Liver (tissue), 9 donors: ENCODE data around the gene IL18BP. TPM values are rescaled to one million over a fixed set of nuclear protein-coding genes. Genes with fewer than 3 reads are reported as not detected.

Experiments used
- DNase-seq: peaks from one replicate; pipeline ENCODE4 v3.0.0-alpha.2; 2017; ENCODE audit warnings: low spot score
- H3K27ac ChIP-seq, 2 donors: one replicate each; pipeline ENCODE4 v1.7.0; 2013; ENCODE audit warnings: inconsistent platforms in 2 of 2, low read length in 2 of 2, control low read depth in 1 of 2, low read depth in 1 of 2, mild to moderate bottlenecking in 1 of 2
- H3K27me3 ChIP-seq, 4 donors: one replicate each; pipeline versions ENCODE4 v1.6.1 to v1.7.0; 2013; ENCODE audit warnings: low read length in 3 of 4, inconsistent platforms in 1 of 4, mild to moderate bottlenecking in 1 of 4, moderate library complexity in 1 of 4; ENCODE audit not compliant: control insufficient read depth in 4 of 4, insufficient read depth in 4 of 4
- H3K36me3 ChIP-seq, 4 donors: one replicate each; pipeline versions ENCODE4 v1.6.1 to v1.7.0; 2013; ENCODE audit warnings: low read length in 3 of 4, mild to moderate bottlenecking in 3 of 4, low read depth in 1 of 4, moderate library complexity in 1 of 4; ENCODE audit not compliant: control insufficient read depth in 4 of 4, insufficient read depth in 3 of 4
- H3K4me1 ChIP-seq, 4 donors: one replicate each; pipeline versions ENCODE4 v1.6.1 to v1.7.0; 2013; ENCODE audit warnings: low read length in 3 of 4, mild to moderate bottlenecking in 3 of 4, moderate library complexity in 1 of 4; ENCODE audit not compliant: control insufficient read depth in 4 of 4, insufficient read depth in 4 of 4
- H3K4me3 ChIP-seq, 3 donors: one replicate each; pipeline versions ENCODE4 v1.6.1 to v1.7.0; 2013; ENCODE audit warnings: low read length in 3 of 3, control low read depth in 1 of 3, low read depth in 1 of 3, mild to moderate bottlenecking in 1 of 3
- H3K9ac ChIP-seq, 2 donors: one replicate each; pipeline ENCODE4 v1.7.0; 2013; ENCODE audit warnings: low read length in 2 of 2, mild to moderate bottlenecking in 2 of 2, moderate library complexity in 2 of 2, control low read depth in 1 of 2, low read depth in 1 of 2
- H3K9me3 ChIP-seq, 4 donors: one replicate each; pipeline versions ENCODE4 v1.6.1 to v1.7.0; 2013; ENCODE audit warnings: low read length in 3 of 4; ENCODE audit not compliant: control insufficient read depth in 4 of 4
- ATF3 ChIP-seq: IDR thresholded peaks from 2 replicates; pipeline ENCODE4 v1.6.1; 2016; ENCODE audit warnings: antibody characterized with exemption
- CTCF ChIP-seq: fragments of 150-350 bp; IDR thresholded peaks from 2 replicates; pipeline ENCODE4 v1.5.1; 2017; ENCODE audit warnings: improper control_type of control experiment, low read depth, low read length; ENCODE audit not compliant: missing input control
- EGR1 ChIP-seq, 2 donors: IDR thresholded peaks; 2 replicates each; pipeline ENCODE4 v1.6.1; 2016 to 2018; ENCODE audit warnings: antibody characterized with exemption in 2 of 2, low read depth in 2 of 2
- FOXA1 ChIP-seq: IDR thresholded peaks from 2 replicates; pipeline ENCODE4 v1.6.1; 2016; ENCODE audit warnings: antibody characterized with exemption
- FOXA2 ChIP-seq: IDR thresholded peaks from 2 replicates; pipeline ENCODE4 v1.6.1; 2016; ENCODE audit warnings: antibody characterized with exemption
- HNF4A ChIP-seq, 2 donors: conservative IDR thresholded peaks; 2 replicates each; pipeline ENCODE4 v1.6.1; 2016; ENCODE audit warnings: antibody characterized with exemption in 2 of 2, mild to moderate bottlenecking in 2 of 2
- HNF4G ChIP-seq: IDR thresholded peaks from 2 replicates; pipeline ENCODE4 v1.6.1; 2016; ENCODE audit warnings: antibody characterized with exemption
- JUND ChIP-seq, 2 donors: IDR thresholded peaks; 2 replicates each; pipeline ENCODE4 v1.6.1; 2016; ENCODE audit warnings: antibody characterized with exemption in 2 of 2
- NR2F2 ChIP-seq: IDR thresholded peaks from 2 replicates; pipeline ENCODE4 v1.6.1; 2016; ENCODE audit warnings: antibody characterized with exemption
- RXRA ChIP-seq, 2 donors: IDR thresholded peaks; 2 replicates each; pipeline ENCODE4 v1.6.1; 2017 to 2018; ENCODE audit warnings: antibody characterized with exemption in 2 of 2, mild to moderate bottlenecking in 1 of 2
- SP1 ChIP-seq: IDR thresholded peaks from 2 replicates; pipeline ENCODE4 v1.6.1; 2018; ENCODE audit warnings: antibody characterized with exemption, mild to moderate bottlenecking
- TAF1 ChIP-seq: conservative IDR thresholded peaks from 2 replicates; pipeline ENCODE4 v1.6.1; 2016; ENCODE audit warnings: antibody characterized with exemption, mild to moderate bottlenecking
- YY1 ChIP-seq: IDR thresholded peaks from 2 replicates; pipeline ENCODE4 v1.6.1; 2016; ENCODE audit warnings: antibody characterized with exemption, mild to moderate bottlenecking
- ZBTB33 ChIP-seq: IDR thresholded peaks from 2 replicates; pipeline ENCODE4 v1.6.1; 2016; ENCODE audit warnings: antibody characterized with exemption
- WGBS: extraction: QIAGEN DNeasy Blood & Tissue Kit; methylation state at CpG from one replicate; pipeline ENCODE4 v1.1.7; 2013; 5-methylcytosine and 5-hydroxymethylcytosine counted together
- polyA plus RNA-seq, 2 donors: library from polyadenylated mRNA; stranded (reverse) in 1 of 2; unstranded in 1 of 2; fragments of 200-250 nt in 1 of 2; fragments of >200 nt in 1 of 2; fragmentation: Nextera tagmentation in 1 of 2; extraction: Ambion mirVana in 1 of 2; gene quantifications; one replicate each; pipeline versions ENCODE4 v1.2.1 to v1.2.3, GENCODE V29; 2013 to 2015
- total RNA-seq, 2 donors: library from RNA; depleted of rRNA; stranded (reverse); fragments of >200 nt; gene quantifications; one replicate each; pipeline ENCODE4 v1.2.3, GENCODE V29; 2014
- TF ChIP-seq, protein P1 (sequence below): IDR thresholded peaks from 2 replicates; pipeline ENCODE4 v1.6.1; 2016; ENCODE audit warnings: antibody characterized with exemption, mild to moderate bottlenecking
- TF ChIP-seq, protein P2 (sequence below): IDR thresholded peaks from 2 replicates; pipeline ENCODE4 v1.6.1; 2016; ENCODE audit warnings: antibody characterized with exemption
- donor health status: healthy.
- donor health status: healthy.
- donor health status: healthy.
- donor health status: healthy.
- donor health status: healthy.

Gene IL18BP
- total and polyA plus RNA-seq, 4 donors: 2.4 to 6.3 (median 4.3) TPM

DNA sequence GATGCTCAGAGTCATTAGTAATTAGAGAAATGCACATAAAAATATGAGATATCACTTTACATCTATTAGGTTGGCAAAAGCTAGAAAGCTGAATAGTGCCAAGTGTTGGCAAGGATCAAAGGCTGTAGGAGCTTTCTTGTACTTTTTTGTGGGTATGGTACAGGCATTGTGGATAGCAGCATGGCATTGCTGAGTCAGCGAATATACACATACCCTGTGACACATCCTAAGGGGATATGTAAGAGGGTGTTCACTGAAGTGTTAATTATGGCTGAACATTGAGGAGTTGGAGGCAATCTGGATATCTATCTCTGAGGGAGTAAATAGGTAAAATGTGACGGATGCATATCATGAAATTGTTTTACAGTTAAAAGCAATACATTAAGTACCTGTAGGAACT is 27.0 kb upstream of the IL18BP start:
- Histone ChIP-seq H3K9ac (no peak overlapping the region), H3K4me3 (no peak overlapping the region), H3K9me3 (no peaks in the 10 kb centered on the region), H3K4me1 (no peaks in the 10 kb centered on the region), H3K36me3 (peaks cover 0 to 22% (median 17%) of the 10 kb centered on the region in 4 donors), H3K27me3 (no peaks in the 10 kb centered on the region), H3K27ac (no peak overlapping the region)
- no peak for DNase-seq
- no peak for TF ChIP-seq ZBTB33
- no peak for TF ChIP-seq HNF4G
- TF ChIP-seq RXRA (IDR thresholded peaks at IDR 0.05): no peak
- TF ChIP-seq CTCF: no peak
- no peak for TF ChIP-seq HNF4A (conservative IDR thresholded peaks at IDR 0.05)
- no peak for TF ChIP-seq TAF1
- TF ChIP-seq SP1: no peak
- TF ChIP-seq FOXA1: no peak
- TF ChIP-seq ATF3: no peak
- no peak for TF ChIP-seq YY1
- TF ChIP-seq NR2F2: no peak
- TF ChIP-seq, protein P1, sequence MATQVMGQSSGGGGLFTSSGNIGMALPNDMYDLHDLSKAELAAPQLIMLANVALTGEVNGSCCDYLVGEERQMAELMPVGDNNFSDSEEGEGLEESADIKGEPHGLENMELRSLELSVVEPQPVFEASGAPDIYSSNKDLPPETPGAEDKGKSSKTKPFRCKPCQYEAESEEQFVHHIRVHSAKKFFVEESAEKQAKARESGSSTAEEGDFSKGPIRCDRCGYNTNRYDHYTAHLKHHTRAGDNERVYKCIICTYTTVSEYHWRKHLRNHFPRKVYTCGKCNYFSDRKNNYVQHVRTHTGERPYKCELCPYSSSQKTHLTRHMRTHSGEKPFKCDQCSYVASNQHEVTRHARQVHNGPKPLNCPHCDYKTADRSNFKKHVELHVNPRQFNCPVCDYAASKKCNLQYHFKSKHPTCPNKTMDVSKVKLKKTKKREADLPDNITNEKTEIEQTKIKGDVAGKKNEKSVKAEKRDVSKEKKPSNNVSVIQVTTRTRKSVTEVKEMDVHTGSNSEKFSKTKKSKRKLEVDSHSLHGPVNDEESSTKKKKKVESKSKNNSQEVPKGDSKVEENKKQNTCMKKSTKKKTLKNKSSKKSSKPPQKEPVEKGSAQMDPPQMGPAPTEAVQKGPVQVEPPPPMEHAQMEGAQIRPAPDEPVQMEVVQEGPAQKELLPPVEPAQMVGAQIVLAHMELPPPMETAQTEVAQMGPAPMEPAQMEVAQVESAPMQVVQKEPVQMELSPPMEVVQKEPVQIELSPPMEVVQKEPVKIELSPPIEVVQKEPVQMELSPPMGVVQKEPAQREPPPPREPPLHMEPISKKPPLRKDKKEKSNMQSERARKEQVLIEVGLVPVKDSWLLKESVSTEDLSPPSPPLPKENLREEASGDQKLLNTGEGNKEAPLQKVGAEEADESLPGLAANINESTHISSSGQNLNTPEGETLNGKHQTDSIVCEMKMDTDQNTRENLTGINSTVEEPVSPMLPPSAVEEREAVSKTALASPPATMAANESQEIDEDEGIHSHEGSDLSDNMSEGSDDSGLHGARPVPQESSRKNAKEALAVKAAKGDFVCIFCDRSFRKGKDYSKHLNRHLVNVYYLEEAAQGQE: no peak
- no peak for TF ChIP-seq JUND (IDR thresholded peaks at IDR 0.05)
- no peak for TF ChIP-seq FOXA2
- WGBS: 97% methylated on average over 2 of the region's 2 CpGs

DNA sequence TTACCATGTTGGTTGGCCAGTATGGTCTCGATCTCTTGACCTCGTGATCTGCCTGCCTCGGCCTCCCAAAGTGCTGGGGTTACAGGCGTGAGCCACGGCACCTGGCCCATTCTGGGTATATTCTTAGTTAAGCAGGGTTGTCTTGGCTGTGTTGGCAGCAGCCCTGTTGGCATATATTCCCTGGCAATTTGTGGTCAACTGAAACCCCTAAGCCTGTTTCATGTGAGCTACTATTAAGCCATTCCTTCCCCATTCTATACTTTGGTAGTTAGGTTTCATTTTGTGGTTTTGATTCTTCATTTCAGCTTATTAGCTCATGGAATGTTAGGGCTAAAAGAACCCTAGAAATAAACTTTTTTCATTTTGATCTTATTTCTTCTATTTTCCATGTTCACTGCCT is 22.2 kb upstream of the IL18BP start:
- DNase-seq: no peak
- Histone ChIP-seq H3K9ac (no peak overlapping the region), H3K4me3 (no peak overlapping the region), H3K36me3 (peaks cover 0 to 18% (median 7%) of the 10 kb centered on the region in 4 donors), H3K4me1 (no peaks in the 10 kb centered on the region), H3K27ac (no peak overlapping the region), H3K27me3 (no peaks in the 10 kb centered on the region), H3K9me3 (no peaks in the 10 kb centered on the region)
- WGBS: 96% methylated on average over 5 of the region's 5 CpGs
- no peak for TF ChIP-seq RXRA (IDR thresholded peaks at IDR 0.05)
- TF ChIP-seq SP1: no peak
- no peak for TF ChIP-seq HNF4G
- TF ChIP-seq EGR1 (IDR thresholded peaks at IDR 0.05; ENCODE audit: low read depth in 2 of 2): no peak
- no peak for TF ChIP-seq NR2F2
- TF ChIP-seq, protein P2, sequence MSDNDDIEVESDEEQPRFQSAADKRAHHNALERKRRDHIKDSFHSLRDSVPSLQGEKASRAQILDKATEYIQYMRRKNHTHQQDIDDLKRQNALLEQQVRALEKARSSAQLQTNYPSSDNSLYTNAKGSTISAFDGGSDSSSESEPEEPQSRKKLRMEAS: no peak
- TF ChIP-seq FOXA1: no peak
